Measurements from ENCODE around the gene REXO1.
A peak's percentile ranks its signal among the peaks of the same experiment; 100 is the strongest.

The REXO1 gene

DNA sequence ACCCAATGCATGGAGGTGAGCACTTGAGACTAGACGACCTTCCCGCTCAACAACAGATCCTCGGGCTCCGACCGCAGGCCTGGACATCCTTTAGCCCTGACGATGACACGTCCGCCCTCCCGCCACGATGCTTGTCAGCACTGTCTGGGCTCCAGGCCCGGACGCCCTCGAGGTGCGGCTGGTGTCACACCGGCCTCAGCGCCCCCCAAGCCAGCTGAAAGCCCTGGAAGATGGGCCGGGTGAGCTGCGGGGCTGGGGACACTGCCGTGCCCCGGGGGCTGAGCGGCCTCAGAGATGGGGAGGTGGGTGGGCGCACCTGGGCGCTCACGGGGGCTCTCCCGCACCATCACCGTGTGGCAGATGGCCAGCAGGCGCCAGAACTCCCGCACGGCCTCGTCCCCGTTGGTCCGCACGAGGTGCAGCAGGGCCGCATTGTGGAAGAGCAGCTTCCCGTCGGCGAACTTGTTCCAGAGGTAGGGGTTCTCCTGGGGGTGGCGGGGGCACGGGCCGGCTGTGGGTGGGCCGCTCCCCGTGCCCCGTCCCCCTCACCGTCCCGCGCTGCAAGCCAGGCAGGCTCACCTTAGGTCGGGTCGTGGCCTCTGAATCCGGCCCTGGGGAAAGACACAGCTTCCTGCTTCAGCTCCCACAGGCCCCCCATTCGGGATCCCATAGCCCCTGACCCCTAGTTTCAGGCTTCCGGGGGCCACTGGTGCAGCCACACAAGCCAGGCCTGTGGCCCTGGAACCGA is 51.7 kb downstream of the REXO1 start:
- no peak overlapping the region for H3K4me3 ChIP-seq (ENCODE audit: low read depth, low read length)
- H3K9ac ChIP-seq (ENCODE audit: low read depth, low read length), result no peak overlapping the region
- no peaks in the 10 kb centered on the region for H3K27me3 ChIP-seq (ENCODE audit: control insufficient read depth, insufficient read depth, low read length)
- H3K4me1 ChIP-seq (ENCODE audit: control insufficient read depth, insufficient read depth, low read length), result peaks cover 3% of the 10 kb centered on the region
- H3K9me3 ChIP-seq (ENCODE audit: control insufficient read depth, insufficient read depth, low read length), result no peaks in the 10 kb centered on the region
- no peaks in the 10 kb centered on the region for H3K36me3 ChIP-seq (ENCODE audit: control insufficient read depth, insufficient read depth, low read length)

GRCh38 chr19:1794424-1795172 is 53.7 kb downstream of the REXO1 start:
- no peak overlapping the region for H3K4me3 ChIP-seq (ENCODE audit: low read depth, low read length)
- H3K27me3 ChIP-seq (ENCODE audit: control insufficient read depth, insufficient read depth, low read length), result no peaks in the 10 kb centered on the region
- no peaks in the 10 kb centered on the region for H3K36me3 ChIP-seq (ENCODE audit: control insufficient read depth, insufficient read depth, low read length)
- H3K9me3 ChIP-seq (ENCODE audit: control insufficient read depth, insufficient read depth, low read length), result no peaks in the 10 kb centered on the region
- peaks cover 3% of the 10 kb centered on the region for H3K4me1 ChIP-seq (ENCODE audit: control insufficient read depth, insufficient read depth, low read length)
- no peak overlapping the region for H3K9ac ChIP-seq (ENCODE audit: low read depth, low read length)

- H3K4me3 ChIP-seq (ENCODE audit: low read depth, low read length), result no peak overlapping the region
- no peak overlapping the region for H3K9ac ChIP-seq (ENCODE audit: low read depth, low read length)
- H3K27me3 ChIP-seq (ENCODE audit: control insufficient read depth, insufficient read depth, low read length), result peaks cover 9% of the 10 kb centered on the region
- no peaks in the 10 kb centered on the region for H3K9me3 ChIP-seq (ENCODE audit: control insufficient read depth, insufficient read depth, low read length)
- no peaks in the 10 kb centered on the region for H3K36me3 ChIP-seq (ENCODE audit: control insufficient read depth, insufficient read depth, low read length)
- H3K4me1 ChIP-seq (ENCODE audit: control insufficient read depth, insufficient read depth, low read length), result peaks cover 3% of the 10 kb centered on the region
Measured at GRCh38 chr19:1791879-1792278, 56.4 kb downstream of the REXO1 start.

DNA sequence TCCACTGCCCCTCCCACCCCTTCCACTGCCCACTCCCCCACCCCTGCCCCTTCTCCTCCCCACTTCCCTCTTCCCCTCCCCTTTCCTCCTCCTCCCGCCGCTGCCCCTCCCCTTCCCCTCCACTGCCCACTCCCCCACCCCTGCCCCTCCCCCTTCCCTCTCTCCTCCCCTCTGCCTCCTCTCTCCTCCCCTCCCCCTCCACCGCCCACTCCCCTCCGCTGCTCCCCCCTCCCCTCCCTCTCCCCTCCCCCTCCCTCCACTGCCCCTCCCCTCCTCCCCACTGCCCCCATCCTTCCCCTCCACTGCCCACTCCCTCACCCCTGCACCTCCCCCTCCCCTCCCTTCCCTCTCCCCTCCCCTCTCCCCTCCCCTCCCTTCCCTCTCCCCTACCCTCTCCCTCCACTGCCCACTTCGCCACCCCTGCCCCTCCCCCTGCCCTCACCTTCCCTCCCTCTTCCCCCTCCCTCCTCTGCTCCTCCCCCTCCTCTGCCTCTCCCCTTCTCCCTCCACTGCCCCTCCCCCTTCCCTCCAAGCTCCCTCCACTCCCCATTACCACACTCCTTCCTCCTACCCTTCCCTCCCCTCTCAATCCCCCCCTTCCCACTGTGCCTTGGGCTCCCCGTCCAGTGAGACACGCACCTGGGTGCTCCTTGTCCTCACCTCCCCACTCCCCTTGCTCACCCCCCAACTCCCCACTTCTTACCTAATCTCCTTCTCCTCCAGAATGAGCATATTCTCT is 58.1 kb downstream of the REXO1 start:
- Histone ChIP-seq H3K4me3 (ENCODE audit: low read depth, low read length) (peak overlapping the region; percentile 32), H3K36me3 (ENCODE audit: control insufficient read depth, insufficient read depth, low read length) (no peaks in the 10 kb centered on the region), H3K27me3 (ENCODE audit: control insufficient read depth, insufficient read depth, low read length) (peaks cover 9% of the 10 kb centered on the region), H3K4me1 (ENCODE audit: control insufficient read depth, insufficient read depth, low read length) (peaks cover 3% of the 10 kb centered on the region), H3K9me3 (ENCODE audit: control insufficient read depth, insufficient read depth, low read length) (no peaks in the 10 kb centered on the region), H3K9ac (ENCODE audit: low read depth, low read length) (no peak overlapping the region)

DNA sequence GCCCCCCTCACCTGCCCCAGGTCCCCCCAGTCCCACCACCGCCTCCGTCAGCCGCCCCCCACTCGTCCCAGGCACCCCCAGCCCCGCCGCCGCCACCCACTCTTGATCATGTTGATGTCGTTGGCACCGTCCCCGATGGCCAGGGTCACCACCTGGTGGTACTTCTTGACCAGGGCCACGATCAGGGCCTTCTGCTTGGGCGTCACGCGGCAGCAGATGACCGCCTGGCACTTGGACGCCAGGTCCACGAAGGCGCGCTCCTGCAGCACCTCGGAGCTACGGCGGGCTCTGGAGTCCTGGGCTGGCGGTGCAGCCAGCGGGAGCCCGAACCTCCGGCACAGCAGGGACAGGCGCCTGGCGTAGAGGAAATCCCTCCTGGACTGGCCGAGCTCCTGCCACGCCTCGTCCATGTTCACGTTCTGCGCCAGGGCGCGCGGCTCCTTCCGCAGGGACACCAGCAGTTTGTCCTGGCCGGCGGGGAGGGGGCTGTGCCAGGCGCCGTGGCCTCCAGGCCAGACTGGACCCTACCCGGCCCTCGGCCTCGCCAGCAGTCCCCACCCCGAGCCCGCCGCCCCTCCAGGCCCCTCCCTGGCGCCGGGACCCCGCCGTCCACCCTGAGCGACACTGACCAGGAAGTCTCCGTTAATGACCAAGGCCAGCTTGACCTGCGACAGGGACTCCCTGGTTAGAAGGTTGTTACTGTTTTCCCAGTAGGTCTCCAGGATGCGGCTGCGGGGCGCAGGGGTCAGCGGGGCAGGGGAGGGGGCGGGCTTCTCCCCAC is 58.8 kb downstream of the REXO1 start:
- Histone ChIP-seq H3K9ac (ENCODE audit: low read depth, low read length) (no peak overlapping the region), H3K27me3 (ENCODE audit: control insufficient read depth, insufficient read depth, low read length) (peaks cover 9% of the 10 kb centered on the region), H3K36me3 (ENCODE audit: control insufficient read depth, insufficient read depth, low read length) (no peaks in the 10 kb centered on the region), H3K4me3 (ENCODE audit: low read depth, low read length) (peak overlapping the region; percentile 39), H3K9me3 (ENCODE audit: control insufficient read depth, insufficient read depth, low read length) (no peaks in the 10 kb centered on the region), H3K4me1 (ENCODE audit: control insufficient read depth, insufficient read depth, low read length) (peaks cover under 1% of the 10 kb centered on the region)

DNA sequence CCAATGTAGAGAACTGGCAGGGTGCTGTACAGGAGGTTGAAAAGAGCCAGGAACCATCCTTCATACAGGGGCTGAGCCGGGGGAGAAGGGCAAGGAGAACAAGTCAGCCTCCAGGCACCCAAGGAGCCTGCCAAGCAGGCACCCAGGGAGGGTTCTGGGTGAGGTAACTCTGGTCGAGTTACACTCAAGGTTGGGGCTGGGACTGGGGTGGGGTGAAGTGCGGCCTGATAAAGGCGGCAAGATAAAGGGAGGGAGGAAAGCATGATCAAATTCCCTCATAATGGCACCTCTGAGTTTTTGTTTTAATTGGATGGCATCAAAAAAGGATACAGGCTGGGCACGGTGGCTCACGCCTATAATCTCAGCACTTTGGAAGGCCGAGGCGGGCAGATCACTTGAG is 61.2 kb downstream of the REXO1 start:
- Histone ChIP-seq H3K27me3 (ENCODE audit: control insufficient read depth, insufficient read depth, low read length) (peaks cover 17% of the 10 kb centered on the region), H3K36me3 (ENCODE audit: control insufficient read depth, insufficient read depth, low read length) (no peaks in the 10 kb centered on the region), H3K4me3 (ENCODE audit: low read depth, low read length) (no peak overlapping the region), H3K9me3 (ENCODE audit: control insufficient read depth, insufficient read depth, low read length) (no peaks in the 10 kb centered on the region), H3K9ac (ENCODE audit: low read depth, low read length) (no peak overlapping the region), H3K4me1 (ENCODE audit: control insufficient read depth, insufficient read depth, low read length) (no peaks in the 10 kb centered on the region)

GRCh38 chr19:1786668-1787067 is 61.6 kb downstream of the REXO1 start:
- H3K9ac ChIP-seq (ENCODE audit: low read depth, low read length), result no peak overlapping the region

DNA sequence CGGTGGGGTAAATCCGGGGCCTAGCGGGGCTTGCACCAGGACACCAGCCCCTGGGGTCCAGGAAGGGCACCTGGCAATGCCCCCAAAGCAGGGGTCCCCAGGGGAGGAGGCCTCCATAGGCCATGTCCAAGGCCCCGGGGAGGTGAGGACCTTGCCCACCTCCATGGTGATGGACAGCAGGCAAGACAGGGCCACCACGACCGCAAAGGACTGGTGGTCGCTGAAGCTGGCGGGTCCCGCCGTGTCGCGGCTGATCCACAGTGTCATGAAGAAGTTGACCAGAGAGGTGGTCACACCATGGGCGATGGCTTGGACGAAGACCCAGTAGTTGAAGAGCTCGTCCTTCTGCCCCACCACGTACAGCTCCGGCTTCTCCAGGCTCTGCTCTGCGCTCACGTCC is 63.0 kb downstream of the REXO1 start:
- no peak overlapping the region for H3K9ac ChIP-seq (ENCODE audit: low read depth, low read length)
- peaks cover 26% of the 10 kb centered on the region for H3K27me3 ChIP-seq (ENCODE audit: control insufficient read depth, insufficient read depth, low read length)
- H3K4me3 ChIP-seq (ENCODE audit: low read depth, low read length), result no peak overlapping the region
- no peaks in the 10 kb centered on the region for H3K4me1 ChIP-seq (ENCODE audit: control insufficient read depth, insufficient read depth, low read length)
- H3K9me3 ChIP-seq (ENCODE audit: control insufficient read depth, insufficient read depth, low read length), result no peaks in the 10 kb centered on the region
- H3K36me3 ChIP-seq (ENCODE audit: control insufficient read depth, insufficient read depth, low read length), result no peaks in the 10 kb centered on the region

More at GRCh38 chr19:1786668-1787067, 61.6 kb downstream of the REXO1 start:
- no peak overlapping the region for H3K4me3 ChIP-seq (ENCODE audit: low read depth, low read length)
- H3K27me3 ChIP-seq (ENCODE audit: control insufficient read depth, insufficient read depth, low read length), result peaks cover 18% of the 10 kb centered on the region
- H3K4me1 ChIP-seq (ENCODE audit: control insufficient read depth, insufficient read depth, low read length), result no peaks in the 10 kb centered on the region
- no peaks in the 10 kb centered on the region for H3K36me3 ChIP-seq (ENCODE audit: control insufficient read depth, insufficient read depth, low read length)
- H3K9me3 ChIP-seq (ENCODE audit: control insufficient read depth, insufficient read depth, low read length), result no peaks in the 10 kb centered on the region

- H3K4me3 ChIP-seq (ENCODE audit: low read depth, low read length), result no peak overlapping the region
- H3K27me3 ChIP-seq (ENCODE audit: control insufficient read depth, insufficient read depth, low read length), result peaks cover 40% of the 10 kb centered on the region
- H3K9ac ChIP-seq (ENCODE audit: low read depth, low read length), result no peak overlapping the region
- no peaks in the 10 kb centered on the region for H3K9me3 ChIP-seq (ENCODE audit: control insufficient read depth, insufficient read depth, low read length)
- no peaks in the 10 kb centered on the region for H3K4me1 ChIP-seq (ENCODE audit: control insufficient read depth, insufficient read depth, low read length)
- no peaks in the 10 kb centered on the region for H3K36me3 ChIP-seq (ENCODE audit: control insufficient read depth, insufficient read depth, low read length)
Measured at GRCh38 chr19:1783874-1784273, 64.4 kb downstream of the REXO1 start.

GRCh38 chr19:1783354-1783753 is 64.9 kb downstream of the REXO1 start:
- Histone ChIP-seq H3K27me3 (ENCODE audit: control insufficient read depth, insufficient read depth, low read length) (peaks cover 41% of the 10 kb centered on the region), H3K4me1 (ENCODE audit: control insufficient read depth, insufficient read depth, low read length) (no peaks in the 10 kb centered on the region), H3K36me3 (ENCODE audit: control insufficient read depth, insufficient read depth, low read length) (no peaks in the 10 kb centered on the region), H3K9ac (ENCODE audit: low read depth, low read length) (no peak overlapping the region), H3K4me3 (ENCODE audit: low read depth, low read length) (no peak overlapping the region), H3K9me3 (ENCODE audit: control insufficient read depth, insufficient read depth, low read length) (no peaks in the 10 kb centered on the region)

- H3K9ac ChIP-seq (ENCODE audit: low read depth, low read length), result no peak overlapping the region
- H3K36me3 ChIP-seq (ENCODE audit: control insufficient read depth, insufficient read depth, low read length), result no peaks in the 10 kb centered on the region
- H3K27me3 ChIP-seq (ENCODE audit: control insufficient read depth, insufficient read depth, low read length), result peaks cover 44% of the 10 kb centered on the region
- no peak overlapping the region for H3K4me3 ChIP-seq (ENCODE audit: low read depth, low read length)
- H3K4me1 ChIP-seq (ENCODE audit: control insufficient read depth, insufficient read depth, low read length), result no peaks in the 10 kb centered on the region
- H3K9me3 ChIP-seq (ENCODE audit: control insufficient read depth, insufficient read depth, low read length), result no peaks in the 10 kb centered on the region
Measured at GRCh38 chr19:1782521-1782920, 65.8 kb downstream of the REXO1 start.
